HG03469 (cell line): ENCODE data around the gene SIL1.

ENCODE experiments used
- ATAC-seq: cut with Tn5 transposase; IDR thresholded peaks from one replicate; pipeline ENCODE4 v1.9.1; 2021; ENCODE audit warnings: mild to moderate bottlenecking, moderate library complexity, moderate number of reproducible peaks; ENCODE audit not compliant: unreplicated experiment

SIL1 gene

DNA sequence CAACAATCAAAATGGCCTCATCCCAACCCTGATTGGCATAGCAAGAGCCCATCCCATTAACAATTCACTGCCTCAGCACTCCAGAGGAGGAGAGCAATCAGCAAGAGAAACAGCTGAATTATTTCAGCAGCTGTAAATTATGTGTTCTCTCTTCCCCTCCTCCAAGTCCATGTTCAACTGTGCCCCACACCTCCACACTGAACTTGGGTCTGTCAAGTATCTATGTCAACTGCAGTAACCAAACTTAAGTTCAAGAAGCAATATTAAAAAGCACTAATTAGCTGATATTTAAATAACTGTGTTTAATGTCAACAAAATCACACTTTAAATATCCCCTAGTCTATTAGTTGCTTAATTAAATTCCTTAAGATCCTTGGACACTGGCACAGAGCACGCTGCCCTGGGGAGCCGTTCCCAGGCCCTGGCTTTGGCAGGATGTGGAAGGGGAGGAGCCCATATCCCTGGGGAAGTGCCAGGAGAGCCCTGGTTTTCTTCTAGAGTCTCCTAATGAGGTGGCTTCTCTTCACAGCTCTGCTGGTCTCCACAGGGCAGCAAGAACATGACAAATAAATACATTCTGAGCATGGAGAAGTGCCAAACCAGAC, 50.6 kb downstream of the SIL1 start:
- no peak for ATAC-seq

DNA sequence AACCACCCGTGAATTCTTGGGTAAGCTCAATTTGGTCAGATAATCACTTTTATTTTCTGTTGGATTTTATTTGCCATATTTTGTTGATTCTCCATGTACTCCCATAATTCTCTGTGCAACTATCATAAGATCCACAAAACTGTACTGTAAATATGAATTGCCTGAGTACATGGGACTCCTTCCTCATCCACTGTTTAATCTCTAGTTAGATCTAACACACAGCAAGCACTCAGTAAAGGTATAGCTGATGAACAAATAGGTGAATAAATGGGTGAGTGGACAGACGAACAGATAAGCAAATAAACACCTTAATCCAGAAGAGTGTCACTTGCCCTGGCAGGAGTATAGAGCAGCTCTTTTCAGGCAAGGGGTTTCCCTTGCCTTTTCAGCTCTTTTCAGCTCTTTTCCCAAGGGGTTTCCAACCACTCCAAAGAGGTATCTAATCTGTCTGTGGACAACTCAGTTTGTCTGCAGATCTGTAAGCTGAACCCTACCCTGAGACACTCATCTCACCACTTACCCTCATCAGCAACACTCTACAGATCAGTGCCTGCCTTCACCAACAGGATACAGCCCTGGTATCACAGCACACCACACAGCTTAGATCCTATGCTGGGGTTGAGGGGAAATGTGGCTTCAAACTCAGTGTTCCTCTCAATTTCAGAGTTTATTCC, 51.2 kb downstream of the SIL1 start:
- no peak for ATAC-seq

DNA sequence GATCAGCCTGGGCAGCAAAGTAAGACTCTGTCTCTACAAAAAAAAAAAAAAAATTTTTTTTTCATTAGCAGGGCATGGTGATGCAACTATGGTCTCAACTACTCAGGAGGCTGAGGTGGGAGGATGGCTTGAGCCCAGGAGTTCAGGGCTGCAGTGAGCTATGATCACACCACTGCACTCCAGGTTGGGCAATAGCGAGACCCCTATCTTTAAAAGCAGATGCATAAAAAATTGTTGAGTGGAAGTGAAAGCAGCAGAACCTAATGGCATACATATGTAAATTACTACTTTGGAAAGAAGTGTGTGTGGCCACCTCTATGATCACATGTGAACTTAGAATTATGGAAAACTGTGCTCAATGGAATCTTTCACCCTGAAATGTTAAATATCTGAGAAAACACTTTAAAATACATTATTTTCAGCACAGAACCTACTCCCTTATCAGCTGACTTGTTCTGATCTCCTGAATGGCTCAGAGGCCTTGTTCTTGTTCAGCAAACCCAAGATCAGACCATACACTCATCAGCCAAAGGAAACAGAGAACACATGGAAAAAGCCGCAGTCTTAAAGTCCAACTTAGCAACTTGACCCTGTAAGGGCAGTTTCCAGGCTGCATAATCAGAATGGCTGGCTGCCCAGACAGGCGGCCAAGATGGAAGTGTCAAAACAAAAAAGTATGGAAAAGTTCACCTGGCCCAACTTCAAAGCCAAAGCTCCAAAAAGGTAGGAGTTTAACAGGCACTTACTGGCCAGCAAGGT, 56.5 kb downstream of the SIL1 start:
- no peak for ATAC-seq

DNA sequence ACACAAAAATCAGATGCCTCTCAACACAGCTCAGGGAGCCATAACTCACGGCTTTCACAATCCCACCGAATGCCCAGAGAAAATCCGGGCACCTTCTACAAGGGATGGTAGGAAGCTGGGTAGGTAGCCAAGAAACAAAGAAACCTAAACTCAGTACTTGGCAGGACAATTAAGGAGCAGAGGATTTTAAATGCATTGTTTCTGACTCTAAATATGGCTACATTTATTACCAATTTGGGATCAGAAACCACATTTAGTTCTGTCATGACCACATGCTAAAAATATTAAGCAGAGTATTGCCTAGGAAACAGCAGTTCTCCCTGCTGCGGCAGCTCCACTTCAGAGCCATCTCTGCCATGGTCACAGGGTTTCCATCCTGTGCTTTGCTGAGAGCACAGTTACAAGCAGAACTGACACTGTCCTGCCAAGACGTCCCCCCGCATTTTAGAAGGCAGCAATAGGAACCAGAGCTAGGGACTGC, 57.5 kb downstream of the SIL1 start:
- no peak for ATAC-seq

DNA sequence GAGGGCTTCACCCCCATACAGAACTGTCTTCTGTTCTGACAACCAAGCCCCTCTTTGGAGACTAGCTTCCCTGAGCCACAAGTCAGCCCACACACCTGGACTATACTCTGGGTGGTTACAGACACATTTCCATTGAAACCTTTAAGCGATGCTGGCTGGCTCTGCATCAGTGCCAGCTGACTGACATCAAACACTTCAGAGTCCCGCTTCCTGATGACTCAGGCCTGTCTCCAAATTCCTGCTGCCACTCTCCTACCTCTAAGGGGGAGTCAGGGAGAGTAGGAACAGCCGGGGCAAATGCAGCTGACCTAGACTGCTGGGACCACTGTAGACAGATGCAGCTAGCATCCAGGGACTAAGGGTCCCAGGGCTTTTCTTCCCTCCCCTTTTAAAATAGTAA, 59.4 kb downstream of the SIL1 start:
- no peak for ATAC-seq

DNA sequence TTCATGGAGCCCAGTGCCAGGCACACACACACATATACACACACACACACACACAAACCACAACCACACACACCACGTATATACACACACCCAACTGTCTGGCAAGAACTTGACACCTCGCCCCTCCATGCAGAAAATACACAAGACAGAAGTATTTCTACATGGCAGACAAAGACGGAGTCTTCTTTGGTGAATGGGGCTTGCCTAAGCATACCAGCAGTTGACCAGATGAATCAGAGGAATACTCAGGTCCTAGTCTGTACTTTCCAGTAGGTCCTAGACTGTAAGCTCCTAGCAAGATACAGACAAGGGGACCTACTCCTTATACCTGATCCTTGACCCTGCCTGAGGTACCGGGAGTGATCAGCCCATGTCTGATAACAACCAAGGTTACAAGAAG, 60.1 kb downstream of the SIL1 start:
- ATAC-seq = no peak

DNA sequence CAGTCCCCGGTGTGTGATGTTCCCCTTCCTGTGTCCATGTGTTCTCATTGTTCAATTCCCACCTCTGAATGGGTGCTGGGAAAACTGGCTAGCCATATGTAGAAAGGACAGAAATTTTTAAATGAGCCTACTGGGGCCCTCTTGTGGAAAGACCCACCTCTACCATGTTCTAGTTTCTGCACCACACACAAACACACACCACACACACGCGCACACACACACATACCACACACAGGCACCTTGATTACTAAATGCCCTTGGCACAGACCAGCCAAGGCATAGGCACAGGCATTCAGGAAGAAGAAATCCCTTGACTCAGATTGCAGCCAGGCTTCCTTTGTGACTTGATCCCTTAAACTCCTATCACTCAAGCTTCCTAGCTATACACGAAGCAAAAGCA, 60.5 kb downstream of the SIL1 start:
- no peak for ATAC-seq

DNA sequence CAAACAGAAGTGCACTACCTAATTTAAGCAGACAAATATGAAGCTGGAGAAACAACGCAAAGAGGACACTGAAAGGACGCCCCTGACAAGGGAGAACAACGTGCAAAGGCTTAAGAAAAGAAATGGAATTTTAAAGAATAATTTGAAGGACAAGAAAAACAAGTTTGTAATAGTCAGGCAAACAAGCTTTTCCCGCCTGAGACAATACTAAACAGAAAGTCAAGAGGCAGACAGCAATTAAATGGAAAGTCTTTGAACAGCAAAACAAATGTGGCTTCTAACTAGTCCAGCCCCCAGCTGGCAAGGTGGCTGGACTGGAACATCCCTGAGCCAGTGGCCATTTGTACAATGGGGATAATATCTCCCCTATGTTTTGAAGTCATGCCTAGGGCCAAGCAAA, 63.3 kb downstream of the SIL1 start:
- ATAC-seq = no peak

DNA sequence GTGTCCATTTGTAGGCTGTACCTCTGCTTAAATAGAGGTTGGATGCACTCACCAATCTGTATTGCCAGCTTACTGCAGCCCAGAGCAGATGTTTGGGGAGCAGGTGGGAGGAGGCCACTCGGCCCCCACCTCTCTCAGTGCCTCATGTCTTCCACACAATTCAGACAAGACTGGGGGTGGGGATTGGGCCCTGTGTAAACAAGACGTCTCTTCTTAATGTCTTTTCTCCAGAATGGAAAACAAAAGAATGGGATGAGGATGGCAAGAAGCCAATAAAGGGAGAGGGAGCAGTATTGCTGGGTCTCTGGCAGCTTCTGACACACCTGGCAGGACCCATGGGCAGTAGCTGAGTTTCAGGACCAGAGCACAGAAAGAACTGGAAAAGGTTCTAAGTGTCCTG, 64.9 kb downstream of the SIL1 start:
- ATAC-seq = no peak

DNA sequence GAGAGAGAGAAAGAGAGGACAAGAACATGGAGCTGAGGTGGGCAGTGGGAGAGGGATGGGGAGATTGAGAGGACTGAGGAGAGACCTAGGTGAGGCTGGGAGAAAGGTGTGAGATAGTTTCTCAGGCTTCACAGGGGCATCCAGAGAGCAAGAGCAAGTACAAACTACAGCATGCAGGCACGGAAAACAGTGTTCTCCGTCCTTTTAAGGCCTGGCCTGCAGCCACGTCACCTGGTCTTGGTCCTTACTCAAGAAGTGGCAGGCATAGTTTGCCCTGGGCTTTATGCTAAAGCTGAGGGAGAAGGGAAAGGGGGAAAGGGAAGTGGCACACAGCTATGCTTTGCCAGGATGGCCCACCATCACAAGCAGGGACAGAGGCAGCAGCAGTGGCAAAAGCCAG, 65.7 kb downstream of the SIL1 start:
- no peak for ATAC-seq

DNA sequence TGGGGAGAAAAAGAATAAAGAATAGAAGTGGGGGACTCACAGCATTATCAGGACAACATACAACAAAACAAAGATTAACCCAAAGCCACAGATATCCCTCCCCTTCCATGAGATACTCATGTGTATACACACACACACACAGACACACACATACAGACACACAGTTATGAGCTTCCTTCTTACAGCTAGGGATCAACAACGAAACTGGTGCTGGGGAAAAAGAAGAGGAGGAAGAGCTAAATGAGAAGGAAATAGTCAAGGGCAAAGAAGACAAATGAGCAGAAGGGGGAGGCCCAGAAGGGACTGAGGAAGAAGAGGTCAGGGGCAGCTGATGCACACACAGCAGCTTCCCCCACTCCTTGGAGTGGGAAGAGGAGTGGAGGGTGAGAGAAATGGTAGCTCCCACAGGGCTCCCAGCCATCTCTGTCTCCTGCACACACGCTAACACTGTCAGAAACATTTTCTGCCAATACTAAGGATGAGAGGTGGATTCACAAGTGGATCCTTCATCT, 66.2 kb downstream of the SIL1 start:
- no peak for ATAC-seq

DNA sequence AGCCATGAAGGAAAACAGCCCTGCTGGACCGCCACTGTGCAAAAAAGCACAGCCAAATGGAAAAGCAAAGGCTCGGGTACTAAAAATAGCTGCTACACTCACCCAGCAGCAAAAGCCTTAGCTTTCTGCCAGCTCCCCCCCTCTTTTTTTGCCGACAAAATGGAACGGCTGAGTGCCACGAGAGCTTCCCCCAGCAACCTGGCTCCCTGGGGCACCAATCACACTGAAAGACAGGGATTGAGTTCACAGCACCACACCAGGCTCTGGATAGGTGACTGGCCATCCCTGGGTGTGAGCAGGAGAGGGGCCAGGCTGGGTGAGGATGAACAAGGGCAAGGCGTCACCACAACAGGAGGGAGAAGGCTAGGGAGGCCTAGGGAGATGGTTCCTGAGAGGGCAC, 66.7 kb downstream of the SIL1 start:
- no peak for ATAC-seq

DNA sequence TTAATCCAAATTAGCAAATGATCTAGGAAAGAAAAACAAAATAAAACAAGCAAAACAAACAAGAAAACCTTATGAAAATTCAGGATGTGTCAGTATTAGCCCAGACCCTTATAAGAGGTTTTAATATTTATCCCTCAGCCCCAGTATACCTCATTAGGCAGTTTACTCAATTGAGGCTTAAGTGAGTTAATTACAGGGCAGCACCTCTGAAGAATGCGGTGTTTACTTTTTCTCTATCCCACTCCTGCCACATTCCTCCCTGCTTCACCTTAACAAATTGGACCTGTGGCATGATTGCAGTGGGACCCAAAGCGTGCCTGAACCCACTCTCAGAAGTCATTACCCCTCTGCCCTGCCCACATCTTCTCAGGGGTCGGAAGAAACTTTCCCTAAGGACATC, 67.1 kb downstream of the SIL1 start:
- ATAC-seq = no peak

DNA sequence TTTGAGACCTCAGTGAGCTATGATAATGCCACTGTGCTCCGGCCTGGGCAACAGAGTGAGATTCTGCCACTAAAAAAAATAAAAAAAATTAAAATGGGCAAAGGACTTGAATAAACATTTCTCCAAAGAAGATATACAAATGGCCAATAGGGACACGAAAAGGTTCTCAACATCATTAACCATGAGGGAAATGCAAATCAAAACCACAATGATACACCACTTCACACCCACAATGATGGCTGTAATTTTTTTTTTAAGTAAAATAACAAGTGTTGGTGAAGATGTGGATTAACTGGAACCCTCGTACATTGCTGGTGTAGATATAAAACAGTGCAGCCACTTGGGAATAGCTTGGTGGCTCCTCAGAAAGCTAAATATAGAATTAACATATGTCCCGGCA, 68.0 kb downstream of the SIL1 start:
- ATAC-seq = no peak

DNA sequence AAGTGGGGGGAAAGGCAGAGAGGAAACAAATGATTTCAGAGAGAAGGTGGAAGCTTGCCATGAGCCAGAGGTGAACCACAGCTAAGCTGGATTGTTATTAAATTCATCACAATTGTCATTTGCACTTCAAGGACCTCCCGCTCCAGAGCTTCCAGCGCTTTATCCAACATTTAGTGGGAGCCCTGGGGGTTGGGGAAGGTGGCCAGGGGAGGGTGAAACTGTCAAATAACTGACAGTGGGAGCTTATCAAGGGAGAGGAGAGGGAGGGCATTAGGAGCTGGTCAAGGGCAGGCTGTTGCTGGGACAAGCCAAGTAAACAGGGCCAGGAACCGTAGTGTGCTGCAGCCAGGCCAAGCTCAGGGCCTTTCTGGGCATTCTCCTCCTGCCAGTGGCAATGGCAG, 71.5 kb downstream of the SIL1 start:
- no peak for ATAC-seq

DNA sequence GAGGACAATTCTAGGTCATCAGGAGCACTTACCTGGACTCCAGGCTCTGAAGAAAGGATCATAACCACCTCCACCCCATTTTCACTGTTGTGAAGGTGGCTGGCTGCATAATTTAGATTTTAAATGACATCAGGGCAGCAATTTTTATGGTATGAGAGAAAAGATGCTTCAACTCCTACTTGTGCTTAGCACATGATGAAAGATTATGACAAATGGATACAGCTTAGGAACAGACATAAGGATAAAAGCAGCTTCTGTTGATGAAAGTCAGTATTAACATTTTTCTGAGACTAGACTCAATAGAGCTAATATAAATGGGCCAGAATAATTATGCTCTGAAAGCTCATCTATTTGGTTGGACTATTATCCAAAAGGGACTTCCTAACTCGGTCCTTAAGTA, 72.2 kb downstream of the SIL1 start:
- no peak for ATAC-seq

DNA sequence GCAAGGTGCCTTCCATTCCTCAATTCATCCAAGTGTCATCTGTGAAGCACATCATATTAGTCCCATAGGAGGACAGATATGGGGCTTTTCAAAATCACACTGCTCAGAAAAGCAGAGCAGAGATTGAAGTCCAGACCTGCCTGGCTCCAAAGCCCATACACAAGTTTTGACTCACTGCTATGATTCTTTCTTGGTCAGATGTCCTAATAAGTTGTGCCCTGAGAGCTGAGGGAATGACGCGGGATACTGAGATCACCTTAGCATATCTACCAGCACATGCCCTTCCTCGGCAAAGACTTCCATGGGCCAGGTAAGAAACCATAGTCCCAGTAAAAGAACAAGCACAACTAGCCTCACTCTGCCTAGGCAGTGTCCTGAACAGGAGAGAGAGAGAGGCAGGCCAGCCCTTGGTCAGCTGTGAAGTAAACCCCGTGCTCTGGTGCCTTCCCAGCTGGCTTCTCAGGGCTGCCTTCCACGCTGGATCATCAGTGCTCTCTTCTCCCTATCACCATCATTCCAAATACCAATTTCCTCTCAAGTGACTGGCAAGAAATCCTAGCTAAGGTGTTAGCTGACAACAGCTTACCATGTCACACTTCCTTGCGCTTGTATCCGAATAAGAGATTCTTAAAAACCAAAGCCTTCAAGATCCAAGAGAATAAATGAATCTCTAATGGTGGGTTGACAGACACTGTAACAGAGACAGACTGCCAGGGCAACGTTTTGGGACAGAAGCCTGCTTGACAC, 73.2 kb downstream of the SIL1 start:
- ATAC-seq = no peak

DNA sequence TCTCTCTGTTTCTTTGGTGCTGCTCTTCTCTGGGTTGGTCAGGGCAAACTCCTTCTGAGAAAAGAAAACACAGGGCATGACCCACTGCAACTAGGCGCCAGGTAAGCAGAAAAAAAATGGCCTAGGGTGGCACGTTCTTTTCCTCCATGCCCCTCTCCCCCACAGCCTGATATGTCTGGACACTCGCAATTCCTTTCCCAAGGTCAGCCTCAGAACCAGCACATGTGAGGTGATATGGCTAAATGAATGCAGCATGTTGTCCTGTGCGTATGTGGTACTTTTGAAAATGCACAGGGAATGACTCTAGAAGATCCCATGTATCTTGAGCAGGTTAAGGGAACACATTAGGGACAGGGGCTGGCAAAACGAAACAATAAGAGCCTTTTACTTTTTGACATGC, 77.0 kb downstream of the SIL1 start:
- no peak for ATAC-seq

DNA sequence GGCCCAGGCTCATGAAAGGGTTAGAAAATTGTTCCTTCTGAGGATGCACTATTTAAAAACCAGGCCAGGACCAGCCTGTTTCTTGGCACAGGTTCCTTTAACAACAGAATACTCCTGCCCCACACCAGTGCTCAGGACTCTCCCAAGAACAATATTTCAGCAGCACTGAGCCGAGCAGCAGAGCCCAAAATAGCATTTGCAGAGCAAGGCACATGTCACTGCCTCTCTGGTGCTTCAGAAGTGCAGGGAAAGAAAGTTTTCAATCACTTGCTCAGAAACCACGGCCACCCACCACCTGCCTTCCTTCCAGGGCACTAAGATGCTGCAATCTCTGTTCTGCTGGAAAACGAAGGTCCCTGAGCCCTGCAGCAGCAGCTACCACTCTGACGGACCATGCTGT, 77.6 kb downstream of the SIL1 start:
- ATAC-seq = no peak

DNA sequence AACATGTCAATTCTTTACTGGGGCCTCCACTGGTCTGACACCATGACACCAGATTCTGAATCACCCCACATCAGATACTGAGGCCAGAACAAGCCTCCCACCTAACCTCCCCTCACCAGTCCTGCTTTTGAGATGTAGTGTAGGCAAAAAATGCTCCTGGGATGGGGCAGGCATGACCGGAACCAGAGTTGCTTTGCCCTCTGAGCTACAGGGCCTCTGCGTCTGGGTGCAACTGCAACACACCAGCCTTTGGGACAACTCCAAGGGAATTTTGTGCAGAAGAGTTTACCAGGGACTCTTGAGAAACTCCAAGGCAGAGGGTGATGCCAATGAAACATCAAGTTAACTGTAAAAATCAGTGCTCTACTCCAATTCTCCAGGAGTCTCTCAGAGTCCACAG, 79.4 kb downstream of the SIL1 start:
- no peak for ATAC-seq

DNA sequence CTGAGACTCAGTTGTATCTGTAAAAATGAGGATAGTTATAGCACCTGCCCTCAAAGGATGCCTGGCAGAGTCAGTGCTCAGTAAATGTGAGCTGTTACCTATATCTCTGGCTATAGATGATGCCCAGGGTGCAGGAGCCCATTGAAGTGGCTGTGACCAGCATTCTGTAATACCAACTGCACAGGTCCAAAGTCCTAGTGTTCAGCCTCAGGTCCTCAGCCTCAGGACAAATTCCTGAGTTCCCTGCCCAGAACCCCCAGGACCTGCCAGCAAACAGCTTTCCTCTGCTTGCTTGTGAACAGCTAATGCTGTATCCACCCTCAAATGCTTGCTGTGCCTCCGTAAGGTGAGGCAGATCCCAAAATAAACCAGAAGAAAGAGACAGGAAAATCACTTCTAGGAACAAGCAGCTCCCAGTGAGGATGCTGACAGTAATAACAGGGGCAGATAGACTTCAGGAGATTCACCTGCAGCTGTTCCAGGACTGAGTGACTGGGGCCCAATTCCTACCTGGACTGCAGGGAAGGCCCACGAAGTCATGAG, 80.8 kb downstream of the SIL1 start:
- no peak for ATAC-seq
